HG03097 (cell line): Measurements from ENCODE around the gene GALNT15.

Source experiments
- ATAC-seq: cut with Tn5 transposase; IDR thresholded peaks from one replicate; pipeline ENCODE4 v1.9.1; 2021; ENCODE audit not compliant: unreplicated experiment, low FRiP score

GALNT15 gene

GRCh38 chr3:16151109-16151508, 23.4 kb upstream of the GALNT15 start:
- no peak for ATAC-seq

GRCh38 chr3:16168211-16168610, 6.3 kb upstream of the GALNT15 start:
- no peak for ATAC-seq

GRCh38 chr3:16171009-16171408, 3.5 kb upstream of the GALNT15 start:
- ATAC-seq: no peak

- ATAC-seq: no peak
Observed at GRCh38 chr3:16171825-16172224, 2.7 kb upstream of the GALNT15 start.

GRCh38 chr3:16173283-16174025, 1.0 kb upstream of the GALNT15 start:
- ATAC-seq: no peak

GRCh38 chr3:16174026-16174355, 489 bp upstream of the GALNT15 start:
- ATAC-seq: no peak

- no peak for ATAC-seq
Observed at GRCh38 chr3:16174976-16175901, 759 bp downstream of the GALNT15 start.

GRCh38 chr3:16176391-16177030, 2.0 kb downstream of the GALNT15 start:
- no peak for ATAC-seq

- no peak for ATAC-seq
Observed at GRCh38 chr3:16177382-16177781, 2.9 kb downstream of the GALNT15 start.

GRCh38 chr3:16177962-16178627, 3.6 kb downstream of the GALNT15 start:
- ATAC-seq: no peak

- ATAC-seq: no peak
Observed at GRCh38 chr3:16178628-16178988, 4.1 kb downstream of the GALNT15 start.

GRCh38 chr3:16179261-16179660, 4.8 kb downstream of the GALNT15 start:
- ATAC-seq: no peak

GRCh38 chr3:16179771-16180736, 5.6 kb downstream of the GALNT15 start:
- no peak for ATAC-seq

- ATAC-seq: no peak
Observed at GRCh38 chr3:16180737-16181134, 6.3 kb downstream of the GALNT15 start.

GRCh38 chr3:16181361-16181760, 6.9 kb downstream of the GALNT15 start:
- no peak for ATAC-seq

- no peak for ATAC-seq
Observed at GRCh38 chr3:16182183-16182582, 7.7 kb downstream of the GALNT15 start.

GRCh38 chr3:16182612-16183011, 8.1 kb downstream of the GALNT15 start:
- no peak for ATAC-seq

GRCh38 chr3:16183082-16183481, 8.6 kb downstream of the GALNT15 start:
- ATAC-seq: no peak

GRCh38 chr3:16183601-16184270, 9.3 kb downstream of the GALNT15 start:
- no peak for ATAC-seq
